GM20431 (cell line): ENCODE measurements around the gene PCBP3.
"Not testable (repeated sequence)": the region's sequence is repeated elsewhere in the genome, so short reads cannot be mapped to it uniquely, and the experiment has no call there.

Experiments used
- in situ Hi-C: fragments of 300-500 bp; cut with MseI, MboI; formaldehyde crosslinking; loops from one replicate; pipeline ENCODE4 v1.15.0; 2020; ENCODE audit warnings: low sequenced_read_pairs; ENCODE audit not compliant: unreplicated experiment

Gene PCBP3

DNA sequence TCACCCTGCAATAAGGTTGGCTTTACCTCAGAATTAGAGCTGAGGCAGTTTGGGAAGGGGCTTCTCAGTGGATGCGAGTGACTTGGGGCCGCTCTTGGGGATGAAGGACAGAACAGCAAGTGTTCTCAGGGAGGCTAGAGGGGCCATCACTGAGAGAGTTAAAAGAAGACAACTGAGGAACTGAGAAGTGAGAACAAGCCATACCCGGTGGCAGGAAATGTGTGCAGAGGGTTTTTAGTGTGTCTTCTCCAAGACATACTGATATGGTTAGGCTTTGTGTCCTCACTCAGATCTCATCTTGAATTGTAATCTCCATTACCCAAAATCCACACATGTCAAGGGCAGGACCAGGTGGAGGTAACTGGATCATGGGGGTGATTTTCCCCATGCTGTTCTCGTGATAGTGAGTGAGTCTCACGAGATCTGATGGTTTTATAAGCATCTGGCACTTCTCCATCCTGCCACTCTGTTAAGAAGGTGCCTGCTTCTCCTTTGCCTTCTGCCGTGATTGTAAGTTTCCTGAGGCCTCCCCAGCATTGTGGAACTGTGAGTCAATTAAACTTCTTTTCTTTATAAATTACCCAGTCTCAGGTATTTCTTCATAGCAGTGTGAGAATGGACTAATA, 75.8 kb downstream of the PCBP3 start:
- in situ Hi-C loops = no loop called here

DNA sequence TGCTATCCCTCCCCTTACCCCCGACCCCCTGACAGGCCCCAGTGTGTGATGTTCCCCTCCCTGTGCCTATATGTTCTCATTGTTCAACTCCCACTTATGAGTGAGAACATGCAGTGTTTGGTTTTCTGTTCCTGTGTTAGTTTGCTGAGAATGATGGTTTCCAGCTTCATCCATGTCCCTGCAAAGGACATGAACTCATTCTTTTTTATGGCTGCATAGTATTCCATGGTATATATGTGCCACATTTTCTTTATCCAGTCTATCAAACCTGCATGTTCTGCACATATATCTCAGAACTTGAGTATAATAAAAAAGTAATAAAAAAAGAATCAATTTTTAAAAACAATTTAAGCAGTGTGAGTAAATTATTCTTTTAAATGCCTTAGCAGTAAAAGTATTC, 76.7 kb downstream of the PCBP3 start:
- in situ Hi-C loops = not testable (repeated sequence)

DNA sequence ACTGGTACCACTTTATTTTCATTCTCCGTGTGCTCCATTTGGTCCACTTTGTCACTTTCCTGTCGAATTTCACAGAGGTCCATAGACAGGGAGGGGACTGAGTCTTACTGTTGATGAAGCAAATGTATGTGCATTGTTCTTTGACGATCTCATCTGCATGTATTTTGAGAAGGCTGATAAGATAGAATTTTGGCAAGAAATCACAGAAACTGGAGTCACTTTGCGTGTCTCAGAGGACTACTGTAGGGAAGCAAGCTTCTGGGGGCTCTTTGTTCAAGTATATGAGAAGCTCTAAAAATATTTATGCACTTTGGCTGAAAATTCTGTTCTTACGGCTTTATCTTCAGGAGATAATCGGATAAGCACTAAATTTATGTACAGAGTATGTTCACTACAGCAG, 78.1 kb downstream of the PCBP3 start:
- in situ Hi-C loops = no loop called here

DNA sequence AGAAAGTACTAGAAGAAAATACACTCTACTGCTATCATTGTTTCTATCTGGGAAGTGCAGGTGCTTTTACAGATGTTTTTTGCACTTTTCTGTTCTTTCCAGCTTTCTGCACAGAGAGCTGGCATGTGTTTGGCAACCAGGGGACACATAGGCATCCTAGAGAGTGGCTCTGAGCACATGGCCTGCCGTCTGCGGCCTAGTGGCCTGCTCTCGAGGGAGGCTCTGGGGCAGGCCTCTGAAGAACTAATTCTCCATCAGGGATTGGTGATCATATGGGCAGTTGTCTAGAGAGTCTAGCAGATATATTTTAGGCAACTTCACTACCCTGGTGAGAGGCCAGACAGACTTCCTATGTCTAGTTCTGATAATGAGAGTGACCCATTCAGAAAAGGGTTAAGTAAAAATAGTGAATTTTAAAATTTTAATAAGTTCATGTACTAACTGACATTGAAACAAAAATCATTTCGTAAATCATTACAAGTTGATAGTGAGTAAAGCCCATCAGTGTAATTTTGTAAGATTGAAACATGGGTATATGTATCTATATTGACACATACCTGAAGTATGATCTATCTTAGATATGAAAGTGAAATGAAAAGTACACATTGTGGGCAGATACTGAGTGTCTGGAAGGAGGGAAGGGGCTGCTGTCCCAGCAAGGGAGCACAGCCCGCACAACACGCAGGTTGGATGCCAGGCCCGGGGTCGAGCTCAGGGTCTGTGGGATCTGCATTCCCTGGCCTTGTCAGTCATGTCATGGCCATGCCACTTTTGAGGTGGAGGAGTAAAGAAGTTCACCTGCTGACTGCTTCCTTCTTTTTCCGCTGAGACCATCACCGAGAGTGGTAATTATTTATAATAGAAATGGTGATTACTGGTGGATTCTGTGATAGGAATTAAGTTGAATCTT, 79.8 kb downstream of the PCBP3 start:
- in situ Hi-C loops = no loop called here

DNA sequence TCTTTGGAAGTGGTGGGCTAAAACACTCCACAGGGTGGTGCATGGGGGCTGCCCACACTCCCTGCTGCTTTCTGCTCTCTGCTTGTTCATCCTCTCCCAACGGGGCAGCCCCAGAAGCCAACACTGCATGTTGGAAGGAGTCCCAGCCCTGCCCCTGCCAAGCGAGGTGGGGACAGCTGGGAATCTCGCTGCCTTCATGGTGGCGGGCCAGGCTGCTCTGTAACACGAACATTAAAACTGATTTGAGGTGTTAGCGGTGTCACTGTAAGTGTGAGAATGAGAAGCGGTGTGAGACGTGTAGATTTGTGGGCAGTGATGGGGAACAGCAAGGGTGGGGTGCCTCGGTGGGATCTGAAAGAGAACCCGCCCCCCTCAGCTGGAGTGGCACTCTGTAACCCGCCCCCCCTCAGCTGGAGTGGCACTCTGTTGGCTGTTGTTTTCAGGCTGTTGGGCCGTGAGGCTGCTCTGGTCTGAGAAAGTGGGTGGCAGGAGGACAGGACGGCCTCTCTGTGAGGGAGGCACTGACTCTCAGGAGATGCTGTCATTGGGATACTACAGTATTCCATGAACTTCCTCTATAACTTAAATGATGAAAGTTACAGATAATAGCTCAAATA, 80.9 kb downstream of the PCBP3 start:
- in situ Hi-C loops = no loop called here

DNA sequence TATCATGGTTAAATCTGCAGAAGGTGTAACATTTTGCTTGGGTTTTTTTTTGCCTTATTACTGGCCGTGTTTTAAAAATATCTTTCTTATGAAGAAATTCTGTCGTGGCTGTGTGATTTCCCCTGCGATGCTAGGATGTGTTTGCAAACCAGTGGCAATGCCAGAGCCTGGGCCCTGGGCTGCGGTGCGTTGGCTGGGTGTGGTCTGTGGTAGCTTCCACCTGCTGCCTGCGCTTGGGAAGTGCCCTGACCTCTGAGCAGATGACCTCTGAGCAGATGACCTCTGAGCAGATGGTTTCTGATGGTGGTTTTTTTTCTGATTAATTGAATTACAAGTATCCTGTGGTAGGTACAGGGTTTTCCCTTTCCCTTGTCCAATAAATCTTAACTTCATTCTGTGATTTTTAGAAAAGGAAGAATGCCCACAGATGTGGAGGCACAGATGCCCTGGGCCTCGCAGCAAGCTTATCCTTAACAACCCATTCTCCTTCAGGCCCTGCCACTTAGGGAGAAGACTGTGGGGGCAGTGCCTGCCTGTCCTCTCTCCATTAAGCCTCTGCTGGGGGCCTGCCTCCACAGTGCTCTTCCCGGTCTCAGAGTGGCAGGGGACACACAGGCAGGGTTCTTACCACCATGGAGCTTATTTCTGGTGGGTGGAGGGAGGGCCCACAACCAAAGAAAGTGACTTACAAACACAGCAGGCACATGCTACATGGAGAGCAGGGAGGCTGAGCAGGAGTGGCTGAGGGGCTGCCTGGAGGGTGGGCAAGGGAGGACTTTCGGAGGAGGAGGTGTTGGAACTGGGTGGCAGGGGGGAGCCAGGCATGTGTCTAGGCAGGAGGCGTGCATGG, 81.7 kb downstream of the PCBP3 start:
- in situ Hi-C loops = no loop called here

DNA sequence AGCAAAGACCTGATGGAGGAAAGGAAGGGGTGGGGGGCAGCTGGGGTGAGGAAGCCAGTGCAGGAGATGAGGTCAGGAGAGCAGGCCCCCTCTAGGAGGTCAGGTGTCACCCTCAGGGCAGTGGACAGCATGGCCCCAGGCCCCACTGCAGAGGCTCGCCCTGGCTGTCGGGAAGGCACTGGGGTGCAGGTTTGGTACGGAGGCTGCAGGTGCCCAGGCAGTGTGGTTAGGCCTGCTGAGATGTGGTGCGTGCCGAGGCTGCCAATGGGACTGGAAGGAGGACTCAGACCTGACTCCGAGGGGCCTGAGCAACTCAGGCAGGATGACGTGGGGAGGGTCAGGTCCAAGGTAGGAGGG, 82.3 kb downstream of the PCBP3 start:
- in situ Hi-C loops = no loop called here

DNA sequence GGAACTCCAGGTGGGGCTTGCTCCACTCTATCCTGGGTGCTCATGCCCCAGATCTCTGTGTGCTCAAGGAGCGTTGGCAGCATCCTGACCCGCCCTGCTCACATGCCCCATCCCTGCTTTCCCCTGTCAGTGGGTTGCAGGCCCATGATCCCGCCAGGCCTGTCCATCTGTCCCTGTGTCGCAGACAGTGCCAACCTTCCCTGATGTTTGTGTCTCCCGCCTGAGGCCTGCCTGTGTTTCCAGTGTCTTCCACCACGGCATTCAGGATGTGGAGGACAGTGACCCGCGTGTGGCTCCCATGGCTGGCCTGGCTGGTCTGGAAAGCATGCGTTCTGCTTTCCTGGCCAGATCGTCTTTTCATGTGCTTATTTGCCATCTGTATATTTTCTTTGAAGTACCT, 82.9 kb downstream of the PCBP3 start:
- in situ Hi-C loops = no loop called here

DNA sequence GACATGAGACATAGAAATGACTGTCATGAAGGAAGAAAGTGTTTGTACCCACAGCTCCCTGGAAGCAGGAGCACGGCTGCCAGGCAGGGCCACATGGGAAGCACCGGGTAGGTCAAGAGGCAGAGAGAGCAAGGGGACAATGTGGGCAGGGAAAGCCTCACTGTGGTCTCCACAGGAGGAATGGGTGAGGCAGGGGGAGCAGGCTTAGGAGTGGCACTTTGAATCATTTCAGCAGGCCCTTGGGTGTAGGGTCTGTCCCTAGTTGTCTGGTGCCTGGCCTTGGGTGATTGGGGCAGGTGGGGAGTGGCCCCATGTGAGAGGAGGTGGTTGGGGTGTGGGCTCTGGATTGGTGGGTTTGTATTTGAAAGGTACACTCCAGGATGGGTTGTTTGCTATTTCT, 83.9 kb downstream of the PCBP3 start:
- in situ Hi-C loops = no loop called here

DNA sequence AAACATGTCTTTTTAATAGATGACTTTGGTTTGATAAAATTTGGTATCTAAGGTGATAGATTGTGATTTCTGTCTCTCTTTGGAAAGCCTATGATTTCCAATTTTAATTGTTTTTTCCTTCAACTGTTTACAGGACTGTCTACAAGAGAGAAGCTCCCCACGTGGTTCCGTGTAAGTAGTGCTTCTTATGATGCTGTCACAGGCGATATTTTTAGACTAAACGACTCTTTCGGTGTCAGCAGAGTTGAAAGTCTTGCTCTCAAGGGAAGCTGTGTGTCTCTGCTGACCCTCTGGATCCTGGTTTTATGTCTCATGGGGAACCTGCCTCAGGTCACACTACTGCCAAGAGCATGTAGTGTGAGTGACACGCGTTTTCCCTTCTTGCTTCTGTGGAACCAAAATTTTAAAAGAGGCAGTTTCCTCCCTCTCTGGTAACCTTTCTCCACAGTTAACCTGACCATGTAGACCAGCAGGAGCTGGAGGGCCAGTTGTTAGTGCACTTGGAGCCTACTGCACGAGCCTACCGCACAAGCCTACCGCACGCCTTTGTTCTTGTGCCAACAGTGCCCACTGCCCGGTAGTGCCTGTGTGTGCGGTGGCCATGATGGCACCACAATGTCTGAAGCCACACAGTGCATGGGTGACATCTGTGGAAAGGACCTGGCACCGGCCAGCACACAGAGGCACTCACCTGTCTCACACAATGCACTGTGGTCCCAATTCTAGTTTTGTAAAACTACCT, 91.9 kb downstream of the PCBP3 start:
- in situ Hi-C loops = no loop called here

DNA sequence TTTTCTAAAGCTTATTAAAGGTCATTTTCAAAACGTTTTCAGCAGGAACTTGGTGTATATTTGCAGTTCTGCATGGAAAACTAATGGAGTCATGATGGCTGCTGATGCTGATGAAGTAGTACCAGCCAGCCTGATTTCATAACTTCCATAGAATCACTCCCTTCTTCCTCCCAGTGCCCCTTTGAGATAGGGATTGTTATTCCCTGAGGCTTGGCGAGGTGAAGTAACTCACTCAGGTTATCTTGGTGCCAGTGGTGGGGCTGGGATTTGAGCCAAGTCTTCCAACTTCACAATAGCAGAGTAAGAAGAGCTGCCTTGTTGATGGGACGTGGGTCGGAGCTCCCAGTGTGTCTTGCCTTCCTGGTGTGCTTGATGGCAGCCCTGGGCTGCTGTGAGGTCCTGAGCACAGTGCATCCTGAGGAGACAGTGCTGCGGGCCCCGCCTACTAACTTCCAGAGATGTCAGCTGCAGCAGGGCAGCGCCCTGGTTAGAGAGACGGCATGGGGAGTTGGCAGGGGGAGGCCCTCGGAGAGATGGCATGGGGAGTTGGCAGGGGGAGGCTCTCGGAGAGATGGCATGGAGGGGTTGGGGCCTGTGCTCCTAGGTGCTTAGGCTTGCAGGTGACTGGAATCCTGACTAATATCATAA, 92.6 kb downstream of the PCBP3 start:
- in situ Hi-C loops = no loop called here

DNA sequence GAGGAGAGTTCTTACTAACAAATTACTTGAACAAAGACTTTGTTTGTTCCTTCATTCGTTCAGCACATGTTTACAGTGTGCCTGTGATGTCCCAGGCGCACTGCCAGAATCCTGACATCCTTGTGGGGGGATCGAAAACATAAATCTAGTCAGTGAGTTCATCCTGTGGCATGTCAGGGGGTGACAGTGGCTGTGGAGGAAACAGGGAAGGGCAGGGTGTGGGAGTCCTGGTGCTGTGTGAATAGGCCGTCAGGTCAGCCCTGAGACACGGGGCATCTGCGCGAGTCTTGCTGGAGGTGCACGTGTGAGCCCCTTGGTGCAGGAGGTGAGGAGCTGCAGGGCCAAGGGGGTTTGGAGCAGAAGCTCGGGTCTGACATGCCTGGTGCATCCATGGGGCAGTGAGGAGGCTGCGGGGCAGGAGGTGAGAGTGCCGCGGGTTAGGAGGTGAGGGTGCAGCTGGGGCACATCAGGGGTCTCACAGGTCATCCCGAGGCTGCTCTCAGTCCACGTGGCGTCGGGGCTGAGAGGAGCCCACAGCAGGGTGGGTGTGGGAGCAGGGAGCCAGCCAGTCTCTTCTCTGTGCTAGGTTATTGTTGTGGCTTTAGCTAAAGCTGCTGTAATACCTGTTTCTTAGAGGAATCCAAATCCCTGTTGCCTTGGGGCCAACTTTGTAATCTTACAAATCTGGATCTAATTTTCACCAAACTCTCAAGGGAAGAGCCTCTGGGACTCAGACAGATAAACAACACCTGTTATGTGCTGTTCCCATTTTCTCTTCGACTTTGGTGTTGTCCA, 93.4 kb downstream of the PCBP3 start:
- in situ Hi-C loops = no loop called here

DNA sequence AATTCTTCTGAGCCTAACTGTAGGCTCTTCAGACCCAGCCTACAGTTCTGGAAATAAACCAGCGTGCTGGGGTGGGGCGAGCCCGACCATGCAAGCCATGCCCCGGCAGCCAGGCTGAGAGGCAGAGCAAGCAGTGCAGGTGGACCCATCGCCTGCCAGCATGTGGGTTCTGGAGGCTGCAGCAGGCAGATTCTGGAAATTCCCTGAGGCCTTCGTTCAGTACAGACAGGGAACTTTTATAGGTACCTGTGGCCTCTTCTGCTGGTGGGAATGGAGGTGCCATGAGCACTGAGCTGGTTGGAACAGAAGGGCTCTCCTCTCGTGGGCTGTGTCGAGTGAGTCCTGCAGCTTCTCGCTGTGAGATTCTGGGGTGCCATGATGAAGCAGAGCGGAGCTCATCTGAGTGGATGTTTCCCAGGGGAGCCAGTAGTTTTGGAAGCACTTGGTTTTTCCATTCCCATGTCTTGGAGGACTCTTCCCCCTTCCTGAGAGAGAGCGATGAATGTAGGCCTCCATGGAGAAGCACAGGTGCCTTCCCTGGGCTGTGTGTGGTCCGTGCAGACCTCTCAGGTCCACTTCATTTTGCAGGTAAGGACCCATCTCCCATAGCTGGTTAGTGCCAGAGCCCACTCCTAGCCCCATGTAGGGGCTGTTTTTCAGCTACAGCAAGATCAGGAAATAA, 94.1 kb downstream of the PCBP3 start:
- in situ Hi-C loops = no loop called here

DNA sequence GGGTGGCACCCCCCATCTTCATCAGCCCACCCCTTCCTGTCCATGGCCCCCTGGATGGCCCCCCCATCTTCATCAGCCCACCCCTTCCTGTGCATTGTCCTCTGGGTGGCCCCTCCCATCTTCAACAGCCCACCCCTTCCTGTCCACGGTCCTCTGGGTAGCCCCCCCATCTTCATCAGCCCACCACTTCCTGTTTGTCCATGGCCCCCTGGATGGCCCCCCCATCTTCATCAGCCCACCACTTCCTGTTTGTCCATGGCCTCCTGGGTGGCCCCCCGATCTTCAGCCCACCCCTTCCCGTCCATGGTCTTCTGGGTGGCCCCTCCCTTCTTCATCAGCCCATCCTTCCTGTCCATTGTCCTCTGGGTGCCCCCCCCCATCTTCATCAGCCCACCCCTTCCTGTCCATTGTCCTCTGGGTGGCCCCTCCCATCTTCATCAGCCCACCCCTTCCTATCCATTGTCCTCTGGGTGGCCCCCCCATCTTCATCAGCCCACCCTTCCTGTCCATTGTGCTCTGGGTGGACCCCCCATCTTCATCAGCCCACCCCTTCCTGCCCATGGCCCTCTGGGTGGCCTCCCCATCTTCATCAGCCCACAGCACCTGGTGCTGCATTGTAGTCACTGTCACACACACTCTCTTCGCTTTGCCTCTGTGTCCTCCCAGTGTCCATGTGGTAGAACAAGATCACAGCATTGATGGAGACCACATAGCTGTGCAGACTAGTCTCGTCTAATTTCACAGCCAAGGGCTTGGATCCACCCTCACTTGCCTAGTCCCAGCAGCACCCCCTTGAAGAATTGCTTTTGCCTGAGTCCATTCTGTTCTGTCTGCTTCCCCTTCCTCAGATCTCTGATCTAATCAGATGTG, 95.9 kb downstream of the PCBP3 start:
- in situ Hi-C loops = no loop called here

DNA sequence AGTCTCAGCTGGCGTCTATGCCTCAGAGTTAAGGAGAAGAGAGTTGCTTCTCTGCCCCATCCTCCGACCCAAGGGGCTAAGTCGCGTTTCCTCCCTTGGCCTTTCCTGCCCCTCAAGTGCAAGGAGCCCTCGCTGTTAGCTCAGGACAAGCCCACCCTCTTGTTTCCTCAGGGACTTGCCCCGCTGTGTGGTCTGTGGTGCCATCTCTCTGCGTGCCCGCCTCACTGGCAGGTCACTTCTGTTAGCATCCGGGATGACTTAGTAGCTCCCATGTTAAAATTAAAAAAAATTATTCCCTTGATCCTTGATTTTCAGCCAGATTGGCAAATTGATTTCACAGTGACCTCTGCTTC, 96.5 kb downstream of the PCBP3 start:
- in situ Hi-C loops = no loop called here

DNA sequence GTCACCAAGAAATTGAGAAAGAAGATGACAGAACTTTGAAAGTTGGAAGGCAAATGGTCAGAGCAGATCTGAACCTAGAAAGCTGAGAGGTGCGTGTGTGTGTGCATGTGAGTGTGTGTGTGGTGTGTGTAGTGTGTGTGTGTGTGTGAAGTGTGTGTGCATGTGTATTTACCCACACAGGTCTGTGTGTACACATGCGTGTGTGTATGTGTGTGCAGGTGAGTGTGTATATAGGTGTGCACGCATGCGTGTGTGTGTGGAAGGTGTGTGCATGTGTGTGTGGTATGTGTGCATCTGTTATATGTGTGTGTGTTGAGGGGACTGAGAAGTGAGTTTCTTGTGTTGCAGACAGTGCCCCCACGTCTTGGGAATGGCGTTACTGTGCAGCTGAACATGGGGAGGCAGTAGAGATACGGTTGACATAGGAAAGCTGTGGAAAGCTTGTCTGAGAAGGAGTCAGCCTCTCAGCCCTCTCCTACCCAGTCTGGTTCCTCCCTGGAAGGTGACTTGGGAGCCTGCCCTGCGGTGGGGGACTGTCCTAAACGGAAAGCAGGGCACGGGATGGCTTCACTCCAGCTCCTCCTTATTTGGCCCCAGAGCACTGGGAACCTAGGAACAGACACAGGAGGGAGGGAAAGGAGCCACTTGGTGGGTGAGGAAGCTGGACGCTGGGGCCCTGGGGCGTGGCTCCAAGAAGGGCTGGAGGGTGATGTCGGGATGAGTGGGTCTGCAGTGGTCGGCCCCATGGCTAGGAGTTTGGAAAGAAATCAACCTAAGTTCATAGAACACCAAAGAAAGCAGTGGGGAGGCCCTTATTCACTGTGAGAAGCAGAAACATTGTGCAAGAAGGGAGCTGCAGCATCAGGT, 97.2 kb downstream of the PCBP3 start:
- in situ Hi-C loops = no loop called here
